CD14-positive monocyte (primary cell): ENCODE measurements around the gene KCNG2. TPM values are rescaled to one million over a fixed set of nuclear protein-coding genes. Genes with fewer than 3 reads are reported as not detected.

Experiments used
- DNase-seq, 3 donors: peaks; one replicate each; pipeline ENCODE4 v3.0.0-alpha.2; 2011 to 2022
- H2AFZ ChIP-seq: 2 replicates; pipeline ENCODE4 v1.6.0; 2012; ENCODE audit warnings: mild to moderate bottlenecking, low read depth, low read length, inconsistent platforms; ENCODE audit not compliant: insufficient read depth, poor library complexity, severe bottlenecking
- H3K27ac ChIP-seq, 2 donors: 1 replicate in 1 of 2; 2 replicates in 1 of 2; pipeline ENCODE4 v1.5.1; 2012 to 2013; ENCODE audit warnings: low read length in 2 of 2, control low read depth in 1 of 2, inconsistent platforms in 1 of 2, low read depth in 1 of 2, mild to moderate bottlenecking in 1 of 2
- H3K27me3 ChIP-seq, 2 donors: one replicate each; pipeline versions ENCODE4 v1.6.0 to v1.6.1; 2011 to 2013; ENCODE audit warnings: low read length in 2 of 2; ENCODE audit not compliant: control insufficient read depth in 2 of 2, insufficient read depth in 2 of 2
- H3K36me3 ChIP-seq, 2 donors: replicated peaks in 1 of 2; 1 replicate in 1 of 2; 2 replicates in 1 of 2; pipeline versions ENCODE4 v1.5.1 to v1.6.1; 2012 to 2013; ENCODE audit warnings: low read length in 2 of 2, control low read depth in 1 of 2, inconsistent platforms in 1 of 2, mild to moderate bottlenecking in 1 of 2; ENCODE audit not compliant: insufficient read depth in 2 of 2, control insufficient read depth in 1 of 2
- H3K4me1 ChIP-seq, 2 donors: 1 replicate in 1 of 2; 2 replicates in 1 of 2; pipeline versions ENCODE4 v1.5.1 to v1.6.1; 2012 to 2013; ENCODE audit warnings: low read length in 2 of 2, control low read depth in 1 of 2, inconsistent platforms in 1 of 2, mild to moderate bottlenecking in 1 of 2, moderate library complexity in 1 of 2; ENCODE audit not compliant: insufficient read depth in 2 of 2, control insufficient read depth in 1 of 2
- H3K4me2 ChIP-seq: replicated peaks from 2 replicates; pipeline ENCODE3; 2012; ENCODE audit warnings: low read length, moderate library complexity, mild to moderate bottlenecking; ENCODE audit not compliant: poor library complexity, severe bottlenecking; ENCODE audit errors: extremely low read depth
- H3K4me3 ChIP-seq, 3 experiments: fragments of 200-600 bp in 1 of 3; sonication (generic) in 1 of 3; replicated peaks in 1 of 3; 1 replicate in 2 of 3; 2 replicates in 1 of 3; pipeline ENCODE4 v1.5.1; 2011 to 2013; ENCODE audit warnings: low read length in 3 of 3, mild to moderate bottlenecking in 3 of 3, control low read depth in 2 of 3, low read depth in 2 of 3, inconsistent platforms in 1 of 3, moderate library complexity in 1 of 3
- H3K79me2 ChIP-seq: 2 replicates; pipeline ENCODE4 v1.6.0; 2012; ENCODE audit warnings: mild to moderate bottlenecking, control low read depth, inconsistent platforms, low read length, moderate library complexity; ENCODE audit not compliant: insufficient read depth
- H3K9ac ChIP-seq: 2 replicates; pipeline ENCODE4 v1.6.0; 2017; ENCODE audit warnings: low read length, mild to moderate bottlenecking; ENCODE audit not compliant: insufficient read depth, poor library complexity, severe bottlenecking
- H3K9me3 ChIP-seq, 2 donors: replicated peaks in 1 of 2; 1 replicate in 1 of 2; 2 replicates in 1 of 2; pipeline versions ENCODE4 v1.5.1 to v1.6.1; 2012 to 2013; ENCODE audit warnings: low read length in 2 of 2, control low read depth in 1 of 2; ENCODE audit not compliant: control insufficient read depth in 1 of 2, insufficient read depth in 1 of 2
- H4K20me1 ChIP-seq: 2 replicates; pipeline ENCODE4 v1.6.0; 2012; ENCODE audit warnings: mild to moderate bottlenecking, low read length, control low read depth, moderate library complexity; ENCODE audit not compliant: insufficient read depth
- H3K27ac Mint-ChIP-seq, 7 donors: one replicate each; pipeline ENCODE4 v1.8.0; 2020; ENCODE audit warnings: mild to moderate bottlenecking in 7 of 7, mixed read lengths in 7 of 7, moderate library complexity in 6 of 7, inconsistent platforms in 2 of 7
- H3K27me3 Mint-ChIP-seq, 3 donors: one replicate each; pipeline ENCODE4 v1.8.0; 2021 to 2022; ENCODE audit warnings: low read depth in 3 of 3, mild to moderate bottlenecking in 3 of 3, mixed read lengths in 3 of 3, moderate library complexity in 3 of 3, inconsistent platforms in 1 of 3
- H3K36me3 Mint-ChIP-seq, 2 donors: one replicate each; pipeline ENCODE4 v1.8.0; 2020; ENCODE audit warnings: mixed read lengths in 2 of 2, inconsistent platforms in 1 of 2, mild to moderate bottlenecking in 1 of 2
- H3K4me1 Mint-ChIP-seq: one replicate; pipeline ENCODE4 v1.8.0; 2020; ENCODE audit warnings: mild to moderate bottlenecking, mixed read lengths
- H3K4me3 Mint-ChIP-seq, 2 donors: one replicate each; pipeline ENCODE4 v1.8.0; 2020; ENCODE audit warnings: mild to moderate bottlenecking in 2 of 2, mixed read lengths in 2 of 2, moderate library complexity in 1 of 2
- H3K9me3 Mint-ChIP-seq, 7 donors: one replicate each; pipeline ENCODE4 v1.8.0; 2020 to 2022; ENCODE audit warnings: mixed read lengths in 7 of 7, mild to moderate bottlenecking in 6 of 7, moderate library complexity in 6 of 7, inconsistent platforms in 2 of 7
- WGBS: methylation state at CpG from one replicate; pipeline ENCODE4 v1.1.5; 2013; ENCODE audit warnings: missing lambda C conversion rate; ENCODE audit not compliant: insufficient coverage; 5-methylcytosine and 5-hydroxymethylcytosine counted together
- intact Hi-C, 2 donors: fragments of 100-400 bp; cut with micrococcal nuclease; formaldehyde crosslinking; loops; one replicate each; pipeline versions ENCODE4 v1.15.0 to v1.15.1; 2023
- polyA plus RNA-seq, 3 donors: library from polyadenylated mRNA; depleted of rRNA in 1 of 3; unstranded in 2 of 3; stranded (reverse) in 1 of 3; fragments of 300-500 nt in 2 of 3; fragments of >200 nt in 1 of 3; fragmentation: Illumina TruSeq in 2 of 3; gene quantifications; 1 replicate in 2 of 3; 2 replicates in 1 of 3; pipeline ENCODE4 v1.2.3, GENCODE V29; 2012 to 2021
- TF ChIP-seq, protein P1 (sequence below): fragments of 200-600 bp; IDR thresholded peaks from one replicate; pipeline ENCODE4 v1.8.0; 2022; ENCODE audit warnings: antibody characterized with exemption, mild to moderate bottlenecking

Gene KCNG2
- polyA plus RNA-seq, 3 donors, result 0.04 TPM; not detected in 2

DNA sequence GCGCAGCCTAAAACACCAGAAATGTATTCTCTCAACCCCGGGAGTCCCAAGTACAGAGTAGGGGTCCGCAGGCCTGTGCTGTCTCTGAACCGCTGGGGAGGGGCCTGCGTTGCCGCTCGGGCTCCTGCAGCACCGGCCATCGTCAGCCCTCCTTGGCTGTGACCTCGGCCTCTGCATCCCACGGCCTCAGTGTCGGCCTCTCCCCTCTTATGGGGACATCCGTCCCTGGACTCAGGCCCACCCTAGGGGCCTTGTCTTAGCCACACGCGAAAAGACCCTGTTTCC is 50.5 kb downstream of the KCNG2 start:
- H3K4me2 ChIP-seq, result no peak overlapping the region
- no peak overlapping the region for H3K9ac ChIP-seq
- TF ChIP-seq, protein P1, sequence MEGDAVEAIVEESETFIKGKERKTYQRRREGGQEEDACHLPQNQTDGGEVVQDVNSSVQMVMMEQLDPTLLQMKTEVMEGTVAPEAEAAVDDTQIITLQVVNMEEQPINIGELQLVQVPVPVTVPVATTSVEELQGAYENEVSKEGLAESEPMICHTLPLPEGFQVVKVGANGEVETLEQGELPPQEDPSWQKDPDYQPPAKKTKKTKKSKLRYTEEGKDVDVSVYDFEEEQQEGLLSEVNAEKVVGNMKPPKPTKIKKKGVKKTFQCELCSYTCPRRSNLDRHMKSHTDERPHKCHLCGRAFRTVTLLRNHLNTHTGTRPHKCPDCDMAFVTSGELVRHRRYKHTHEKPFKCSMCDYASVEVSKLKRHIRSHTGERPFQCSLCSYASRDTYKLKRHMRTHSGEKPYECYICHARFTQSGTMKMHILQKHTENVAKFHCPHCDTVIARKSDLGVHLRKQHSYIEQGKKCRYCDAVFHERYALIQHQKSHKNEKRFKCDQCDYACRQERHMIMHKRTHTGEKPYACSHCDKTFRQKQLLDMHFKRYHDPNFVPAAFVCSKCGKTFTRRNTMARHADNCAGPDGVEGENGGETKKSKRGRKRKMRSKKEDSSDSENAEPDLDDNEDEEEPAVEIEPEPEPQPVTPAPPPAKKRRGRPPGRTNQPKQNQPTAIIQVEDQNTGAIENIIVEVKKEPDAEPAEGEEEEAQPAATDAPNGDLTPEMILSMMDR, result no peak
- no peaks in the 10 kb centered on the region for H3K27me3 ChIP-seq
- Mint-ChIP-seq H3K36me3 (no peaks in the 10 kb centered on the region), H3K27ac (no peak overlapping the region), H3K4me1 (no peaks in the 10 kb centered on the region), H3K27me3 (peaks cover 0 to 3% (median 1%) of the 10 kb centered on the region in 3 donors), H3K4me3 (no peak overlapping the region), H3K9me3 (peaks cover 0 to 10% (median 5%) of the 10 kb centered on the region in 7 donors)
- H2AFZ ChIP-seq, result no peak overlapping the region
- H3K36me3 ChIP-seq, result no peaks in the 10 kb centered on the region
- no peaks in the 10 kb centered on the region for H3K4me1 ChIP-seq
- WGBS, result 98% methylated on average over 15 of the region's 15 CpGs
- no peak overlapping the region for H3K4me3 ChIP-seq
- peaks cover 0 to 15% of the 10 kb centered on the region in 2 donors for H3K9me3 ChIP-seq
- H3K79me2 ChIP-seq, result no peaks in the 10 kb centered on the region
- H4K20me1 ChIP-seq, result no peaks in the 10 kb centered on the region
- no peak overlapping the region for H3K27ac ChIP-seq
- intact Hi-C loops, result no loop called here
- DNase-seq, result no peak

DNA sequence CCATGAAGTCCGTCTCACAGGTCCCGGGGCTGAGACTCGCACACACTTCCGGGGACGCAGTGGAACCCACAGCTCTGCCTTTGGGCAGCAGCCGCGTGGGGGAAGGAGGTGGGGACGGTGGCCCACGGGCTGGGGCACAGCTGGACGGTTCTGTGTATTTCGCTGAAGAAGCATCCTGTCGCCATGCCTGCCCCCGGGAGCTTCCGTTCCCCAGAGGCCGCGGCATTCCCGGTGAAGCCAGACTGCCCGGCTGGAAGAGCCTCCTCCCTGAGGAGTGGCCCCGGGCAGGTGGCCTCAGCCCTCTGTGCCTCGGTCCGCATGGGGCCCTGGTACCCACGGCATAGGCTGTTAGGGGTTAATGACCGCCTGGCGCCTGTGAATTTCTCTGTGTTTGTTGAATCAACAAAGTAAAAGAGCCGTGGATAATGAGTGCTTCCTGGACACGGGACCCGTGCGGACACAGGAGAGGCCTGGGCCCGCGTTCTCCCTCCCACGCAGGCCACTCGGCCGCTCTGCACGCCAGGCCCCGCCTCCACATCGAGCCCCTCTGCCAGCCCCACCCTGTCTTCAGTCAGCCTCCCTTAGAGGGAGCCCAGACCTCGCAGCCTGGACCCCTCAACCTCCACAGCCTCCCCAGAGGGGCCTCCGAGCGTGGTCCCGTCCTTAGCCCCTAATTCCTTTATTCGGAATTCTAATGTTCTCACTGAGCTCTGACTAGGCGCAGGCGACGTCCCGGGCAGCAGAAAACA is 51.0 kb downstream of the KCNG2 start:
- H3K27ac Mint-ChIP-seq, result no peak overlapping the region
- peaks cover 0 to 3% (median 1%) of the 10 kb centered on the region in 3 donors for H3K27me3 Mint-ChIP-seq
- intact Hi-C loops, result no loop called here
- Histone ChIP-seq H2AFZ (no peak overlapping the region), H3K36me3 (no peaks in the 10 kb centered on the region), H3K4me1 (no peaks in the 10 kb centered on the region), H3K79me2 (no peaks in the 10 kb centered on the region), H3K4me2 (no peak overlapping the region), H3K27ac (no peak overlapping the region), H3K4me3 (no peak overlapping the region), H3K9ac (no peak overlapping the region), H3K9me3 (peaks cover 0 to 15% of the 10 kb centered on the region in 2 donors), H4K20me1 (no peaks in the 10 kb centered on the region), H3K27me3 (no peaks in the 10 kb centered on the region)
- DNase-seq, result no peak
- no peaks in the 10 kb centered on the region for H3K36me3 Mint-ChIP-seq
- no peak overlapping the region for H3K4me3 Mint-ChIP-seq
- TF ChIP-seq, protein P1, result no peak
- H3K4me1 Mint-ChIP-seq, result no peaks in the 10 kb centered on the region
- peaks cover 0 to 10% (median 3%) of the 10 kb centered on the region in 7 donors for H3K9me3 Mint-ChIP-seq
- 97% methylated on average over 45 of the region's 45 CpGs for WGBS
